DMS79 treated with DMSO at 0.1 percent for 48 hours (cell line): ENCODE results near the gene TMEM255B.
"Not testable (repeated sequence)": the region's sequence is repeated elsewhere in the genome, so short reads cannot be mapped to it uniquely, and the experiment has no call there.

Experiments used
- DNase-seq: peaks from one replicate; lab custom pipeline; 2025; lab: John Stamatoyannopoulos, UW

The TMEM255B gene

DNA sequence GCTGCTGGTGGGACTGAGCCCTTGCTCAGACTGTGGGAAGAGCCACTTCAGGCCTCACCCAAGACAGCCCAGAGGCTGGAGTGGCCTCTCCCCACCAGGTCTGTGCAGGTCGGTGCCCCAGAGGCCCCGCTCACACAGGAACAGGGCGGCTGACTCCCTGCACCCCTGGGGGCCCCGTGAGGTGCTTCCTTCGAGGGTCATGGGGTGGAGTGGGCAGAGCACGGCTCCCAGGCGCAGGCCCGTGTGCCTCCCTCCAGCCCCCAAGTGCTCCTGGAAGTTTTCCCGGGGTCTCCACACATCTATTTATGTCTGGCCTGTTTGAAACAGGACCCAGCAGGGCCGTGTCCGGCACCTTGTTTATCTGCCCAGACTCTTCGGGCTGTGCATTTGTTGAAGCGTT, 9.5 kb upstream of the TMEM255B start:
- DNase-seq, result no peak

- DNase-seq, result no peak
Observed at GRCh38 chr13:113749967-113750366, 9.1 kb upstream of the TMEM255B start.

DNA sequence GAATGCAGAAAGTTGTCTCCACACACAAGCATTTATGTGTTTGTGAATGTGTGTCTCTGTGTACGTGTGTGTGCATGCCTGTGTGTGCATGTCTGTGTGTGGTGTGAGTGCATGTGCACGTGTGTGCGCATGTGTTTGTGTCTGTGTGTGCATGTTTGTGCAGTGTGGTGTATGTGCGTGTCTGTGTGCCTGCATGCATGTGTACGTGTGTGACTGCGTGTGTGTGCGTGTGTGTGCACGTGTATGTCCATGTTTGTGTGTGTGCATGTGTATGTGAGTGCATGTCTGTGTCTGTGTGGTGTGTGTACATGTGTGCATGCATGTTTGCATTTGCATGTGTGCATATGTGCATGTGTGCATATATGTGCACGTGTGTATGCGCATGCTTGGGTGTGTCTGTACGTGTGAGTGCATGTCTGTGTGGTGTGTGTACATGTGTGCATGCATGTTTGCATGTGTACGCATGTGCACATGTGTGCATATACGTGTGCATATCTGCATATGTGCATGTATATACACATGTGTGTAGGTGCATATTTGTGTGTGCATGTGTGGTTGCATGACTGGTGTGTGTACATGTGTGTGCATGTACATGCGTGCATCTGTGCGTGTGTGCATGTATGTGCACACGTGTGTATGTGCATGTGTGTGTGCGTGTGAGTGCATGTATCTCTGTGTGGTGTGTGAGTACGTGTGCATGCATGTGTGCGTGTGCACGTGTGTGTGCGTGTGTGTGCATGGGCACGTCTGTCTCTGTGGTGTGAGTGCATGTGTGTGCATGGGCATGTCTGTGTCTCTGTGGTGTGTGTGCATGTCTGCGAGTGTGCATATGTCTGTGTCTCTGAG, 8.2 kb upstream of the TMEM255B start:
- DNase-seq, result no peak

DNA sequence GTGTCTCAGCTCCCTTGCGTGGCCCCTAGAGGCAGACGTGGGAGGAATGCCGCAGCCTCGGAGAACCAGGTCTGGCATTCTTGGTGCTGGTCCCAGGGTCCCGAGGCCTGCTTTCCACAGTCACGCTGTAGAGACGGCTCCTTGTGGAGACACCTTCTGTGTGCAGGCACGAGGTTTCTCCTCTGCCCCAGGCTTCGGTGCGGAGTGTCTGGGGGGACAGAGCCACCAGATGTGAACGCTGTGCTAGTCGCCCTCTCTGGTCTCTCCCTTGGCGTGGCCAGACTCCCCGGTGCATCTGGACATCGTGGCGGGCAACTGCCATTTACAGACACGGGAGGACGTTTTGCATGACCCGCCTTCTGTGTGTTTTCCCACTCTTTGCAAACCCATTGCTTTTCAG, 7.5 kb upstream of the TMEM255B start:
- DNase-seq, result no peak

GRCh38 chr13:113752211-113752986, 6.6 kb upstream of the TMEM255B start:
- DNase-seq, result not testable (repeated sequence)

GRCh38 chr13:113753171-113753570, 5.9 kb upstream of the TMEM255B start:
- DNase-seq, result no peak

- no peak for DNase-seq
Observed at GRCh38 chr13:113754242-113754641, 4.8 kb upstream of the TMEM255B start.

DNA sequence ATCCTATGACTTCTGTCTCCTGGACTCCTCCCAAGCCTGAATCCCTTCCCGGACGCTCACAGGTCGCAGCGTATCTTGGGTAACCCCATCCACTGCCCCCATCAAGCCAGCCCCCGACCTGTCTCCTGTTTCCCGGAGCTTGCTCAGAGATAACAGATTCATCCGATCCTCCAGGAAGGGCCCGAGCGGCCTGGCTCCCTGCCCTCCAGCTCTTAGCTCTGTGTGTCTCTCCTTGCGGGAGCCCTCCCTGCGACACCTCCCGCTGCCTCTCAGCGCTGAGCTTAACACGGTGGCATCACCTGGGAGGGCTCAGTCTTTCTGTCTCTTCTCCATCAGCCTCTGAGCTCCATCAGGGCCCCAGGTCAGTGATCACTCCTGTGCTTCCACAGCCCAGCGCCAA, 4.3 kb upstream of the TMEM255B start:
- no peak for DNase-seq

GRCh38 chr13:113756441-113757097, 2.5 kb upstream of the TMEM255B start:
- DNase-seq, result no peak

GRCh38 chr13:113759525-113760137, 605 bp downstream of the TMEM255B start:
- no peak for DNase-seq

DNA sequence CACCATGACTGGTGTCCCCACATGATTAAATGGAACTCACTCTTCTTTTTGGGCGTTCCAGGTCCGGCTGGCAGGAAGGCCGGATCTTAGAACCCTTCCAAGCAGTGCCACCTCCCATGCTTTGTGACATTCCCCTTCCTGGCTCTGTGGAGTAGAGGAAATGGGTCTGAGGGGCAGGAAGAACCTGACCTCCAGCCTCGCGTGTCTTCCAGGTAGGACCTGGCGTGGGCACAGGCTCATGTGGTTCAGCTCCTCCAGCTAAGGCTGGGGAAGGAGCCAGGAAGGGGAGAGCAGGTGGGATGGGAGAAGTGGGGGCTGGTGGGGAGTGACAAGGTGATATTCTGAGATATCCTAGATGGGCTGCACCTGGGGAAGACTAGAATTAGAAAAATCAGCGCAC, 2.1 kb downstream of the TMEM255B start:
- DNase-seq, result no peak

GRCh38 chr13:113762075-113762474, 3.0 kb downstream of the TMEM255B start:
- DNase-seq, result peak; percentile 59

DNA sequence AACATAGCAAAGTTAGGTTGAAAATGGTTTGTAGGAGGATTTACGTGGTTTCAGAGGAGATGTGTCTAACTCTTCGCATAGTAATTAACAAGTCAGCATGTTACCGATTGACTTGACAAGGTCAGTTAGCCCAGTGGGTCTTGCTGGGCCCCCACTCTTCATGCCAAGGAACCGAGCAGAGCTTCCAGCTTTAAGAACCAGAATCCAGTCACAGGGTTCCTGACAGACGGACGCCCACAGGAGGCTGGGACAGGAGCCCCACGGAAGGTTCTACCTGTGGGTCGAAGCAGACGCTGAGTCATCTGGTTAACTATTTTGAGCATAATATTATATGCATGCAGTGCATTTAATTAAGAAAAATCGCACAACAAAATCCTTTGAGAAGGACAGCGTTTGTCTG, 3.5 kb downstream of the TMEM255B start:
- no peak for DNase-seq

DNA sequence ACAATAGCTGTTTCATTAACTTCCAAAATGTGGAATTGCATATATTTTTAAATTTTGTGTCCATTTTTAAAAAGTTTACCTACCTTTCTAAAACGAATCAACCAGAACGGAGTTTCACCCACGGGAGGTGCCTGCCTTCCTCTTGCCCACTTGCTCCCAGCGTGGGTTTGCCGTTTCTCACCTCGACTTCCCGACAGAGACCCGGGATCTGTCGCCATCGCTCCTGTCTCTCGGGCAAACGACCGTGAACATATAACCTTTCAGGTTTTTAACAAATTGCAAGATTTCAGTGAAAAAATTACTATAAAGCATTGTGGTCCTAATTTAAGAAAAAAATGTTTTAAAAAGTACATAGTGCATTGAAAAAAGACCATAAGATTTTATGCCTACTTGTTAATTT, 4.2 kb downstream of the TMEM255B start:
- DNase-seq, result no peak

- DNase-seq, result no peak
Observed at GRCh38 chr13:113763961-113764792, 5.2 kb downstream of the TMEM255B start.

DNA sequence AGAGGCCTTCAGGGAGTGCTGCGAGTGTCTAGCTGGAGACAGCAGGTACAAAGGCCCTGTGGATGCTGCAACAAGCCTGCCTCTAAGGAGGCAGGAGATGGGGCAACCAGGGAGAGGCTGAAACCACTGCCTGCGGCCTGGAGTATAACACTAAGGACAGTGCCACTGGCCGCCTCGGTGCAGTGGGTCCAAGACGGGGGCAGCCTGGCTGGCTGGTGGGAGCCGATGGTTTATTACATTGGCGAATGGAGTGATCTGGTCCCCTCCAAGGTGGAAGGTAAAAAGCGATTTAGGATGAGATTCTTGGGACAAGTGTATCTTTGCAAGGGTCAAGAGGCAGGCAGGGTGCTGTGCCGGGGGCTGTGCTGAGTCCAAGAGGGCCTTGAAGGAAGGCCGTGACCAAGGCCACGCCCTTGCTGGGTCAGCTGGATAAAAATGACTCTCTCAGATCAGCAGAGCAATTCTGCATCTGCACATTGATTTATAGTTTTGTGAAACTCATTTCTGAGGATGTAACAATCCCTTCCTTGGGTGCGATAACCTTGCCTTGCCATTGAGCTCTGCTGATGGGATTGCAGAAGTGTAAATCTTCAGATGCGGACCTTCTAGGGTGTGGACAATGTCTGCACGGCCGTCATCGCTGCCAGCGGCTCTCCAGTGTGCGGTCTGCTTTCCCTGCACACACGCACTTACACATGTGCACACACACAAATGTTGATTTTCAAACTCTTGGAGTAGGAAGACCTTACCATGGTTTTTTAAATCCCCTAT, 6.0 kb downstream of the TMEM255B start:
- DNase-seq, result no peak

DNA sequence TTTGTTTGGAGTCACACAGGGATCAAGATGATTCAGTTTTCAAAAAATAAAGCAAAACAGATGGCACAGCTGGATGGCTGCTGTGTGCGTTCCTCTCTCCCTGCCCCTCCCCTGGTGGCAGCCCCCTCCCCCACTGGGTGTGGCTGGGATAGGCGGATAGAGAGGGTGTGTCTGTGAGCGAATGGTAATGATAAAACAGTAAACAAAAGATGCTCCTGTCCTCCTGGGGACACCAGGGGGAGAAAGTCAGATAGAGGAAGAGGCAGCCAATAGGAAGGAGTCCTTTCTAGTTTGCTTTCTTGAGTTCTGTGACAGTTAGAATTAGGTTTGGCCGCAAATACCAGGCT, 6.5 kb downstream of the TMEM255B start:
- no peak for DNase-seq

GRCh38 chr13:113766035-113766800, 7.2 kb downstream of the TMEM255B start:
- DNase-seq, result no peak

DNA sequence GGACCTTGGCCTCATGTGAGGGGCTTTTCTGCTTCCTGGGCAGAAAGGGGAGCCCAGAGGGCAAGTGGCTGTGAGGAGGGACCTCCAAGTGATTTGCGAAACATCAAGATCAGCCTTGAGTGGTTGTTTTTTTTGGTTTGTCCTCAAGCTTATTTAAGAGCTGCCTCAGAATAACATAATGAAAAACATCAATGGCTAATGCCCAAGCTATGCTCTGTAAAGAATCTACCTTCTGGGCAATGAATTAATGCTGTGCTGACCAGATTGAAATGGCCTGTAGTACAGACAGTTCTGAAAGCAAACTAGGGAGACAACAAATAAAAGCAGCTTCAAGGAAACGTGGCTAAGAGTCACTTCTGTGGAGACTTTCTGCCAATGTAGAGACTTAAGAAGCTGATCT, 8.3 kb downstream of the TMEM255B start:
- DNase-seq, result no peak
